GOT3 (cell line): Measurements from ENCODE around the gene LBHD2.
"Not testable (repeated sequence)": the region's sequence is repeated elsewhere in the genome, so short reads cannot be mapped to it uniquely, and the experiment has no call there.

Source experiments
- DNase-seq: peaks from one replicate; lab custom pipeline; 2025; ENCODE audit warnings: mixed read lengths; lab: John Stamatoyannopoulos, UW

The LBHD2 gene

GRCh38 chr14:103084021-103084919, at the start of gene LBHD2:
LBHD2 (plus strand) TSS chr14:103084210; CDS start chr14:103086013, 1,803 bp downstream.
- no peak for DNase-seq

GRCh38 chr14:103041464-103041863, 42.5 kb upstream of the LBHD2 start:
- no peak for DNase-seq

GRCh38 chr14:103043257-103044015, 40.6 kb upstream of the LBHD2 start:
- no peak for DNase-seq

GRCh38 chr14:103045371-103045869, 38.6 kb upstream of the LBHD2 start:
- DNase-seq: no peak

GRCh38 chr14:103047453-103047852, 36.6 kb upstream of the LBHD2 start:
- not testable (repeated sequence) for DNase-seq

- no peak for DNase-seq
These were observed 33.1 kb upstream of the LBHD2 start for GRCh38 chr14:103050935-103051334.

- no peak for DNase-seq
These were observed 31.6 kb upstream of the LBHD2 start for GRCh38 chr14:103052407-103052806.

GRCh38 chr14:103055695-103056094, 28.3 kb upstream of the LBHD2 start:
- no peak for DNase-seq

- DNase-seq: no peak
These were observed 27.5 kb upstream of the LBHD2 start for GRCh38 chr14:103056322-103057027.

- DNase-seq: no peak
These were observed 27.0 kb upstream of the LBHD2 start for GRCh38 chr14:103057028-103057371.

GRCh38 chr14:103057372-103058163, 26.4 kb upstream of the LBHD2 start, which contains the start of gene CDC42BPB:
CDC42BPB (minus strand) TSS chr14:103057549; CDS start chr14:103057173, 376 bp downstream.
- peak; percentile 41 for DNase-seq

GRCh38 chr14:103058164-103059055, 25.6 kb upstream of the LBHD2 start:
- no peak for DNase-seq

GRCh38 chr14:103059556-103059955, 24.5 kb upstream of the LBHD2 start:
- DNase-seq: no peak

- DNase-seq: no peak
These were observed 22.5 kb upstream of the LBHD2 start for GRCh38 chr14:103061482-103061976.

GRCh38 chr14:103064436-103064835, 19.6 kb upstream of the LBHD2 start:
- DNase-seq: no peak

- no peak for DNase-seq
These were observed 19.0 kb upstream of the LBHD2 start for GRCh38 chr14:103064978-103065377.

- DNase-seq: no peak
These were observed 18.1 kb upstream of the LBHD2 start for GRCh38 chr14:103065861-103066260.

GRCh38 chr14:103066399-103066798, 17.6 kb upstream of the LBHD2 start:
- DNase-seq: no peak

GRCh38 chr14:103067231-103067954, 16.6 kb upstream of the LBHD2 start:
- no peak for DNase-seq
